Measurements from ENCODE around the gene TMEM134.

The TMEM134 gene

GRCh38 chr11:67451658-67451976 is 17.4 kb downstream of the TMEM134 start:
- H3K4me3 ChIP-seq = no peak overlapping the region
- peak overlapping the region in 7 of 11 experiments; percentile 3 to 92 (median 9); a peak in 8 of 22 replicates for H3K4me2 ChIP-seq
- peak overlapping the region in 6 of 11 experiments; percentile 3 to 65 (median 38); a peak in 5 of 22 replicates for H3K9ac ChIP-seq

GRCh38 chr11:67450796-67451657 is 18.0 kb downstream of the TMEM134 start:
- H3K27me3 ChIP-seq = no peaks in the 10 kb centered on the region
- peak overlapping the region in 9 of 11 experiments; percentile 3 to 92 (median 10); a peak in 12 of 22 replicates for H3K4me2 ChIP-seq
- no peaks in the 10 kb centered on the region for H3K36me3 ChIP-seq
- no peak for TF ChIP-seq Cebpa-rat (IDR thresholded peaks at IDR 0.05)
- H3K4me3 ChIP-seq = no peak overlapping the region
- H3K9ac ChIP-seq = peak overlapping the region in 5 of 11 experiments; percentile 21 to 65 (median 38); a peak in 8 of 22 replicates
- no peaks in the 10 kb centered on the region; a peak in 1 of 22 replicates for H4K20me1 ChIP-seq
- H3K9me3 ChIP-seq (replicated peaks in 1 of 11) = no peaks in the 10 kb centered on the region
- peak overlapping the region in 3 of 11 experiments; percentile 16 to 41 (median 18); a peak in 3 of 22 replicates for H3K27ac ChIP-seq
- H3K4me1 ChIP-seq = peaks cover 35 to 69% (median 51%) of the 10 kb centered on the region in 10 experiments

More at GRCh38 chr11:67451658-67451976, 17.4 kb downstream of the TMEM134 start:
- H3K27ac ChIP-seq = peak overlapping the region in 2 of 11 experiments; percentile 16 to 41; a peak in 1 of 22 replicates
- TF ChIP-seq Cebpa-rat (IDR thresholded peaks at IDR 0.05) = no peak
- peaks cover 29 to 64% (median 45%) of the 10 kb centered on the region in 10 experiments for H3K4me1 ChIP-seq
- H3K27me3 ChIP-seq = no peaks in the 10 kb centered on the region
- H3K9me3 ChIP-seq (replicated peaks in 1 of 11) = no peaks in the 10 kb centered on the region
- no peaks in the 10 kb centered on the region for H3K36me3 ChIP-seq
- no peaks in the 10 kb centered on the region; a peak in 1 of 22 replicates for H4K20me1 ChIP-seq

- no peak for TF ChIP-seq Cebpa-rat (IDR thresholded peaks at IDR 0.05)
- Histone ChIP-seq H3K36me3 (no peaks in the 10 kb centered on the region), H3K9me3 (replicated peaks in 1 of 11) (no peaks in the 10 kb centered on the region), H3K4me3 (no peak overlapping the region), H3K9ac (no peak overlapping the region), H3K27ac (0 out of 22 replicates have a peak overlapping the region, but pooled peaks of 2 of the 11 experiments have one; percentile 2 to 17), H3K4me2 (peak overlapping the region in 9 of 11 experiments; percentile 11 to 92 (median 53); a peak in 14 of 22 replicates), H3K4me1 (peaks cover 52 to 87% (median 68%) of the 10 kb centered on the region in 10 experiments), H4K20me1 (no peaks in the 10 kb centered on the region; a peak in 1 of 22 replicates), H3K27me3 (no peaks in the 10 kb centered on the region)
These were observed 19.8 kb downstream of the TMEM134 start for GRCh38 chr11:67449116-67449844.

GRCh38 chr11:67448220-67448609 is 20.8 kb downstream of the TMEM134 start:
- Histone ChIP-seq H3K4me2 (peak overlapping the region in 5 of 11 experiments; percentile 25 to 92 (median 50); a peak in 5 of 22 replicates), H3K9me3 (replicated peaks in 1 of 11) (no peaks in the 10 kb centered on the region), H3K36me3 (no peaks in the 10 kb centered on the region), H4K20me1 (no peaks in the 10 kb centered on the region; a peak in 1 of 22 replicates), H3K27ac (no peak overlapping the region), H3K4me1 (peaks cover 59 to 90% (median 75%) of the 10 kb centered on the region in 10 experiments), H3K9ac (no peak overlapping the region), H3K27me3 (no peaks in the 10 kb centered on the region), H3K4me3 (no peak overlapping the region)
- no peak for TF ChIP-seq Cebpa-rat (IDR thresholded peaks at IDR 0.05)

- TF ChIP-seq Cebpa-rat (IDR thresholded peaks at IDR 0.05) = no peak
- H3K4me1 ChIP-seq = peaks cover 81 to 92% (median 86%) of the 10 kb centered on the region in 10 experiments
- peak overlapping the region; percentile 86 to 99 (median 90); a peak in 18 of 22 replicates for H3K4me2 ChIP-seq
- peaks cover 0 to 21% (median 0%) of the 10 kb centered on the region in 11 experiments; a peak in 7 of 22 replicates for H3K36me3 ChIP-seq
- H3K27ac ChIP-seq = no peak overlapping the region
- peaks cover 0 to 25% (median 8%) of the 10 kb centered on the region in 11 experiments; a peak in 12 of 22 replicates for H4K20me1 ChIP-seq
- H3K9ac ChIP-seq = 0 out of 22 replicates have a peak overlapping the region, but pooled peaks of 1 of the 11 experiments have one; percentile 18
- H3K27me3 ChIP-seq = no peaks in the 10 kb centered on the region
- no peak overlapping the region for H3K4me3 ChIP-seq
- no peaks in the 10 kb centered on the region for H3K9me3 ChIP-seq (replicated peaks in 1 of 11)
These were observed 23.5 kb downstream of the TMEM134 start for GRCh38 chr11:67445515-67445914.

GRCh38 chr11:67442504-67443404 is 26.3 kb downstream of the TMEM134 start:
- Histone ChIP-seq H4K20me1 (peaks cover 0 to 53% (median 23%) of the 10 kb centered on the region in 11 experiments; a peak in 14 of 22 replicates), H3K9me3 (replicated peaks in 1 of 11) (no peaks in the 10 kb centered on the region), H3K4me2 (peak overlapping the region; percentile 88 to 99 (median 98)), H3K4me3 (peak overlapping the region; percentile 41 to 79 (median 66)), H3K27me3 (no peaks in the 10 kb centered on the region), H3K9ac (peak overlapping the region; percentile 64 to 83 (median 70)), H3K4me1 (peaks cover 86 to 97% (median 93%) of the 10 kb centered on the region in 10 experiments), H3K36me3 (peaks cover 0 to 45% (median 0%) of the 10 kb centered on the region in 11 experiments; a peak in 9 of 22 replicates), H3K27ac (peak overlapping the region; percentile 46 to 74 (median 60); a peak in 19 of 22 replicates)
- no peak for TF ChIP-seq Cebpa-rat (IDR thresholded peaks at IDR 0.05)

GRCh38 chr11:67441731-67442351 is 27.2 kb downstream of the TMEM134 start:
- peak overlapping the region in 3 of 11 experiments; percentile 1 to 83 (median 79); a peak in 2 of 22 replicates for H3K9ac ChIP-seq
- peaks cover 86 to 95% (median 91%) of the 10 kb centered on the region in 10 experiments for H3K4me1 ChIP-seq
- no peaks in the 10 kb centered on the region for H3K27me3 ChIP-seq
- no peak overlapping the region for H3K27ac ChIP-seq
- no peaks in the 10 kb centered on the region for H3K9me3 ChIP-seq (replicated peaks in 1 of 11)
- no peak for TF ChIP-seq Cebpa-rat (IDR thresholded peaks at IDR 0.05)
- H3K4me3 ChIP-seq = peak overlapping the region in 3 of 10 experiments; percentile 72 to 78 (median 73); a peak in 6 of 20 replicates
- peak overlapping the region; percentile 88 to 99 (median 98) for H3K4me2 ChIP-seq
- peaks cover 0 to 49% (median 0%) of the 10 kb centered on the region in 11 experiments; a peak in 9 of 22 replicates for H3K36me3 ChIP-seq
- peaks cover 0 to 54% (median 25%) of the 10 kb centered on the region in 11 experiments; a peak in 14 of 22 replicates for H4K20me1 ChIP-seq

Data from BLaER1 treated with 17β-estradiol and CSF1 and Interleukin-3, amounts not matched to agents 10 nM and 100 nM (cell line).